Activated CD4-positive, alpha-beta T cell treated with anti-CD3 and anti-CD28 coated beads for 36 hours (primary cell): ENCODE results near the gene TARM1. TPM values are rescaled to one million over a fixed set of nuclear protein-coding genes. Genes with fewer than 3 reads are reported as not detected.
A peak's percentile ranks its signal among the peaks of the same experiment; 100 is the strongest.
"Not testable (repeated sequence)": the region's sequence is repeated elsewhere in the genome, so short reads cannot be mapped to it uniquely, and the experiment has no call there.

Source experiments
- ATAC-seq: fragments of 200-7000 bp; cut with Tn5 transposase; one replicate; pipeline ENCODE4 v1.10.0; 2021; ENCODE audit warnings: mild to moderate bottlenecking, moderate library complexity
- CTCF ChIA-PET: fragments of 350-600 bp; sonication (Branson Sonifier 250); formaldehyde crosslinking; loops from one replicate; lab custom pipeline; 2021; ENCODE audit warnings: antibody characterized with exemption; lab: Charles Lee
- POLR2A ChIA-PET: fragments of 350-600 bp; sonication (Branson Sonifier 250); formaldehyde crosslinking; loops from one replicate; lab custom pipeline; 2021; ENCODE audit warnings: antibody characterized with exemption, inconsistent platforms; lab: Charles Lee
- DNase-seq: peaks from one replicate; pipeline ENCODE4 v3.0.0-alpha.2; 2020
- H3K27ac Mint-ChIP-seq: one replicate; pipeline ENCODE4 v1.8.0; 2021; ENCODE audit warnings: mixed read lengths
- H3K27me3 Mint-ChIP-seq: one replicate; pipeline ENCODE4 v1.8.0; 2021; ENCODE audit warnings: mixed read lengths
- H3K36me3 Mint-ChIP-seq: one replicate; pipeline ENCODE4 v1.8.0; 2021; ENCODE audit warnings: low read depth, mixed read lengths
- H3K4me1 Mint-ChIP-seq: one replicate; pipeline ENCODE4 v1.8.0; 2021; ENCODE audit warnings: mixed read lengths
- H3K4me3 Mint-ChIP-seq: one replicate; pipeline ENCODE4 v1.8.0; 2021; ENCODE audit warnings: mild to moderate bottlenecking, moderate library complexity, mixed read lengths
- H3K9me3 Mint-ChIP-seq: one replicate; pipeline ENCODE4 v1.8.0; 2021; ENCODE audit warnings: low read depth, mixed read lengths
- intact Hi-C, 2 experiments: fragments of 100-400 bp; cut with DNase I in 1 of 2; cut with micrococcal nuclease in 1 of 2; formaldehyde crosslinking; loops; one replicate each; pipeline versions ENCODE4 v1.14.2 to v1.15.1; 2022 to 2024; cut with DNase I, micrococcal nuclease
- total RNA-seq, 2 experiments: library from RNA; stranded (reverse); gene quantifications; one replicate each; pipeline ENCODE4 v1.2.3, GENCODE V29; 2021

The TARM1 gene
- total RNA-seq, 2 experiments from 2014 or later = not detected

- ChIA-PET POLR2A (interaction anchor here (0.6 kb wide), 1 partner anchor 106 kb away, joined by 3 read pairs; no protein-coding TSS in a partner anchor), CTCF (interaction anchor here (1.4 kb wide), 1 partner anchor 166 kb away, joined by 5 read pairs; no protein-coding TSS in a partner anchor)
- H3K4me3 Mint-ChIP-seq = no peak overlapping the region
- DNase-seq (no peak), ATAC-seq (no peak)
- no peaks in the 10 kb centered on the region for H3K36me3 Mint-ChIP-seq
- H3K27me3 Mint-ChIP-seq = peaks cover 13% of the 10 kb centered on the region
- no peak overlapping the region for H3K27ac Mint-ChIP-seq
- peaks cover 16% of the 10 kb centered on the region for H3K4me1 Mint-ChIP-seq
- H3K9me3 Mint-ChIP-seq = peaks cover 1% of the 10 kb centered on the region
- intact Hi-C loops = no loop called here
Measured at GRCh38 chr19:54099190-54099902, 18.2 kb upstream of the TARM1 start.

- Mint-ChIP-seq H3K9me3 (peaks cover 4% of the 10 kb centered on the region), H3K36me3 (no peaks in the 10 kb centered on the region), H3K27me3 (peaks cover 19% of the 10 kb centered on the region), H3K4me1 (peaks cover 8% of the 10 kb centered on the region), H3K4me3 (peak overlapping the region; percentile 41), H3K27ac (peak overlapping the region; percentile 32)
- ChIA-PET POLR2A (interaction anchor here (0.5 kb wide), 1 partner anchor 20 kb away, joined by 3 read pairs; no protein-coding TSS in a partner anchor), CTCF (interaction anchor here (0.6 to 1.3 kb wide), 3 partner anchors 40 to 578 kb away, joined by 3 to 5 read pairs (median 3); partner anchors contain the start of gene CNOT3)
- ATAC-seq = peak; percentile 57
- intact Hi-C loops = no loop called here
- no peak for DNase-seq
Measured at GRCh38 chr19:54096617-54097106, 15.5 kb upstream of the TARM1 start.

GRCh38 chr19:54095859-54096616 lies 14.9 kb upstream of the TARM1 start:
- H3K4me1 Mint-ChIP-seq, H3K9me3 Mint-ChIP-seq, H3K27ac Mint-ChIP-seq, H3K36me3 Mint-ChIP-seq, intact Hi-C loops, POLR2A ChIA-PET: not testable (repeated sequence)
- Mint-ChIP-seq H3K27me3 (peaks cover 22% of the 10 kb centered on the region), H3K4me3 (peak overlapping the region; percentile 53)
- peak; percentile 69 for DNase-seq
- peak; percentile 71 for ATAC-seq
- CTCF ChIA-PET = interaction anchor here (0.7 to 0.9 kb wide), 2 partner anchors 302 to 579 kb away, joined by 3 to 6 read pairs; no protein-coding TSS in a partner anchor

GRCh38 chr19:54095136-54095858 lies 14.1 kb upstream of the TARM1 start:
- intact Hi-C loops = no loop called here
- peak overlapping the region; percentile 53 for H3K4me3 Mint-ChIP-seq
- H3K9me3 Mint-ChIP-seq = peaks cover 4% of the 10 kb centered on the region
- DNase-seq = no peak
- POLR2A ChIA-PET = no interaction called here
- no peak for ATAC-seq
- H3K36me3 Mint-ChIP-seq = no peaks in the 10 kb centered on the region
- H3K4me1 Mint-ChIP-seq = peaks cover 8% of the 10 kb centered on the region
- H3K27me3 Mint-ChIP-seq = peaks cover 22% of the 10 kb centered on the region
- CTCF ChIA-PET = interaction anchor here (0.6 to 1.1 kb wide), 4 partner anchors 211 to 324 kb away, joined by 3 to 6 read pairs (median 3); no protein-coding TSS in a partner anchor
- H3K27ac Mint-ChIP-seq = no peak overlapping the region

- Mint-ChIP-seq H3K9me3 (peaks cover 4% of the 10 kb centered on the region), H3K27ac (no peak overlapping the region), H3K4me1 (peaks cover 8% of the 10 kb centered on the region), H3K36me3 (no peaks in the 10 kb centered on the region), H3K4me3 (no peak overlapping the region), H3K27me3 (peaks cover 22% of the 10 kb centered on the region)
- ATAC-seq (no peak), DNase-seq (no peak)
- CTCF ChIA-PET = interaction anchor here (0.6 to 1.1 kb wide), 6 partner anchors 42 to 325 kb away, joined by 3 to 4 read pairs (median 3); no protein-coding TSS in a partner anchor
- POLR2A ChIA-PET = interaction anchor here (0.9 kb wide), 1 partner anchor 114 kb away, joined by 5 read pairs; no protein-coding TSS in a partner anchor
- intact Hi-C loops = no loop called here
Measured at GRCh38 chr19:54094426-54095000, 13.3 kb upstream of the TARM1 start.

- peaks cover 10% of the 10 kb centered on the region for H3K9me3 Mint-ChIP-seq
- no peaks in the 10 kb centered on the region for H3K4me1 Mint-ChIP-seq
- DNase-seq (no peak), ATAC-seq (no peak)
- peaks cover 5% of the 10 kb centered on the region for H3K27me3 Mint-ChIP-seq
- H3K27ac Mint-ChIP-seq = no peak overlapping the region
- intact Hi-C loops = no loop called here
- ChIA-PET CTCF (interaction anchor here (0.6 kb wide), 1 partner anchor 326 kb away, joined by 3 read pairs; no protein-coding TSS in a partner anchor), POLR2A (no interaction called here)
- no peak overlapping the region for H3K4me3 Mint-ChIP-seq
- H3K36me3 Mint-ChIP-seq = peaks cover 2% of the 10 kb centered on the region
Measured at GRCh38 chr19:54084410-54084809, 3.2 kb upstream of the TARM1 start.

- intact Hi-C loops = no loop called here
- ATAC-seq (no peak), DNase-seq (no peak)
- no peaks in the 10 kb centered on the region for H3K27me3 Mint-ChIP-seq
- H3K9me3 Mint-ChIP-seq = peaks cover 4% of the 10 kb centered on the region
- no peak overlapping the region for H3K4me3 Mint-ChIP-seq
- H3K4me1 Mint-ChIP-seq = no peaks in the 10 kb centered on the region
- no peaks in the 10 kb centered on the region for H3K36me3 Mint-ChIP-seq
- no peak overlapping the region for H3K27ac Mint-ChIP-seq
- POLR2A ChIA-PET = no interaction called here
- CTCF ChIA-PET = no interaction called here
Measured at GRCh38 chr19:54077334-54077733, 3.8 kb downstream of the TARM1 start.

- Mint-ChIP-seq H3K36me3 (no peaks in the 10 kb centered on the region), H3K27ac (no peak overlapping the region), H3K4me1 (no peaks in the 10 kb centered on the region), H3K4me3 (no peak overlapping the region), H3K27me3 (peaks cover 2% of the 10 kb centered on the region), H3K9me3 (peaks cover 2% of the 10 kb centered on the region)
- intact Hi-C loops = no loop called here
- DNase-seq = no peak
- CTCF ChIA-PET = no interaction called here
- ATAC-seq = no peak
- POLR2A ChIA-PET = no interaction called here
Measured at GRCh38 chr19:54074851-54075250, 6.3 kb downstream of the TARM1 start.

GRCh38 chr19:54073829-54074228 lies 7.3 kb downstream of the TARM1 start:
- Mint-ChIP-seq H3K27ac (no peak overlapping the region), H3K27me3 (peaks cover 2% of the 10 kb centered on the region), H3K4me3 (no peak overlapping the region), H3K36me3 (no peaks in the 10 kb centered on the region), H3K4me1 (no peaks in the 10 kb centered on the region), H3K9me3 (no peaks in the 10 kb centered on the region)
- no peak for ATAC-seq
- intact Hi-C loops = no loop called here
- POLR2A ChIA-PET = no interaction called here
- no peak for DNase-seq
- CTCF ChIA-PET = no interaction called here

- DNase-seq = no peak
- peaks cover 9% of the 10 kb centered on the region for H3K27me3 Mint-ChIP-seq
- H3K4me1 Mint-ChIP-seq = no peaks in the 10 kb centered on the region
- POLR2A ChIA-PET = no interaction called here
- H3K4me3 Mint-ChIP-seq = no peak overlapping the region
- CTCF ChIA-PET = no interaction called here
- no peaks in the 10 kb centered on the region for H3K9me3 Mint-ChIP-seq
- intact Hi-C loops = no loop called here
- no peak for ATAC-seq
- H3K36me3 Mint-ChIP-seq = no peaks in the 10 kb centered on the region
- no peak overlapping the region for H3K27ac Mint-ChIP-seq
Measured at GRCh38 chr19:54069470-54069869, 11.7 kb downstream of the TARM1 start.
